WTC11 (cell line): Measurements from ENCODE around the gene DSG3. TPM values are rescaled to one million over a fixed set of nuclear protein-coding genes. Genes with fewer than 3 reads are reported as not detected.
A peak's percentile ranks its signal among the peaks of the same experiment; 100 is the strongest.

Source experiments
- ATAC-seq: fragments of 200-7000 bp; cut with Tn5 transposase; 2 replicates; pipeline ENCODE4 v1.10.0; 2021; ENCODE audit warnings: mild to moderate bottlenecking, moderate library complexity
- Bru-seq: library from RNA; stranded (reverse); fragments of 400-500 nt; gene quantifications from one replicate; lab custom pipeline; 2021; lab: Mats Ljungman, UMichigan
- CTCF ChIA-PET: fragments of 300-600 bp; sonication (Branson Sonifier 250); formaldehyde crosslinking; loops from one replicate; lab custom pipeline; 2021; ENCODE audit warnings: antibody characterized with exemption; lab: Charles Lee
- POLR2A ChIA-PET: fragments of 350-600 bp; sonication (Branson Sonifier 250); formaldehyde crosslinking; loops from one replicate; lab custom pipeline; 2021; ENCODE audit warnings: antibody characterized with exemption; lab: Charles Lee
- DNase-seq: peaks from one replicate; pipeline ENCODE4 v3.0.0; 2021; ENCODE audit warnings: low spot score
- H3K27ac Mint-ChIP-seq: 2 replicates; pipeline ENCODE4 v1.8.0; 2021; ENCODE audit warnings: mixed read lengths
- H3K27me3 Mint-ChIP-seq: 2 replicates; pipeline ENCODE4 v1.8.0; 2021; ENCODE audit warnings: low read depth, mild to moderate bottlenecking, moderate library complexity, mixed read lengths
- H3K36me3 Mint-ChIP-seq: 2 replicates; pipeline ENCODE4 v1.8.0; 2021; ENCODE audit warnings: mixed read lengths
- H3K4me1 Mint-ChIP-seq: 2 replicates; pipeline ENCODE4 v1.8.0; 2022; ENCODE audit warnings: mixed read lengths
- H3K4me3 Mint-ChIP-seq: 2 replicates; pipeline ENCODE4 v1.8.0; 2021; ENCODE audit warnings: mild to moderate bottlenecking, moderate library complexity, mixed read lengths
- H3K9me3 Mint-ChIP-seq: 2 replicates; pipeline ENCODE4 v1.8.0; 2021; ENCODE audit warnings: mixed read lengths
- ATF1 ChIP-seq: sonication (generic); formaldehyde crosslinking; IDR thresholded peaks from 2 replicates; pipeline ENCODE4 v1.8.1; 2023; ENCODE audit warnings: mild to moderate bottlenecking, moderate library complexity, missing genetic modification reagents
- ATF6 ChIP-seq: sonication (generic); formaldehyde crosslinking; IDR thresholded peaks from 2 replicates; pipeline ENCODE4 v1.8.1; 2023; ENCODE audit warnings: mild to moderate bottlenecking, missing genetic modification reagents
- CREM ChIP-seq: sonication (generic); formaldehyde crosslinking; IDR thresholded peaks from 2 replicates; pipeline ENCODE4 v1.8.1; 2022; ENCODE audit warnings: mild to moderate bottlenecking, missing genetic modification reagents, moderate library complexity
- CTCF ChIP-seq: fragments of 200-600 bp; IDR thresholded peaks from 2 replicates; pipeline ENCODE4 v1.8.0; 2022; ENCODE audit warnings: antibody characterized with exemption
- ELF4 ChIP-seq: sonication (generic); formaldehyde crosslinking; IDR thresholded peaks from 2 replicates; pipeline ENCODE4 v1.8.1; 2022; ENCODE audit warnings: low read depth, mild to moderate bottlenecking, moderate library complexity, missing genetic modification reagents
- EMX1 ChIP-seq: fragments of 250-450 bp; sonication (Bioruptor Pico); IDR thresholded peaks from 2 replicates; pipeline ENCODE4 v1.8.0; 2021; ENCODE audit warnings: mild to moderate bottlenecking
- ETV6 ChIP-seq: sonication (generic); formaldehyde crosslinking; IDR thresholded peaks from 2 replicates; pipeline ENCODE4 v1.8.1; 2022; ENCODE audit warnings: mild to moderate bottlenecking, missing genetic modification reagents
- GABPB1 ChIP-seq: sonication (generic); formaldehyde crosslinking; IDR thresholded peaks from 2 replicates; pipeline ENCODE4 v1.8.1; 2023; ENCODE audit warnings: mild to moderate bottlenecking, missing genetic modification reagents
- JUN ChIP-seq: sonication (generic); formaldehyde crosslinking; IDR thresholded peaks from 2 replicates; pipeline ENCODE4 v1.8.0; 2023; ENCODE audit warnings: mild to moderate bottlenecking, missing genetic modification reagents
- KAT7 ChIP-seq: sonication (generic); formaldehyde crosslinking; IDR thresholded peaks from 2 replicates; pipeline ENCODE4 v1.8.1; 2023; ENCODE audit warnings: missing genetic modification reagents, mild to moderate bottlenecking, borderline replicate concordance
- MAX ChIP-seq: sonication (generic); formaldehyde crosslinking; IDR thresholded peaks from 2 replicates; pipeline ENCODE4 v1.8.0; 2022; ENCODE audit warnings: mild to moderate bottlenecking, missing genetic modification reagents
- SMAD4 ChIP-seq: sonication (generic); formaldehyde crosslinking; IDR thresholded peaks from 2 replicates; pipeline ENCODE4 v1.8.0; 2022; ENCODE audit warnings: mild to moderate bottlenecking, missing genetic modification reagents
- SP1 ChIP-seq: sonication (generic); formaldehyde crosslinking; conservative IDR thresholded peaks from 2 replicates; pipeline ENCODE4 v1.8.1; 2022; ENCODE audit warnings: missing genetic modification reagents
- TP53 ChIP-seq: sonication (generic); formaldehyde crosslinking; IDR thresholded peaks from 2 replicates; pipeline ENCODE4 v1.8.1; 2023; ENCODE audit warnings: mild to moderate bottlenecking, missing genetic modification reagents
- ZBTB43 ChIP-seq: sonication (generic); formaldehyde crosslinking; IDR thresholded peaks from 2 replicates; pipeline ENCODE4 v1.8.1; 2023; ENCODE audit warnings: mild to moderate bottlenecking, missing genetic modification reagents
- ZNF138 ChIP-seq: sonication (generic); formaldehyde crosslinking; conservative IDR thresholded peaks from 2 replicates; pipeline ENCODE4 v1.8.1; 2022; ENCODE audit warnings: mild to moderate bottlenecking, moderate library complexity, missing genetic modification reagents
- ZNF281 ChIP-seq: sonication (generic); formaldehyde crosslinking; IDR thresholded peaks from 2 replicates; pipeline ENCODE4 v1.8.0; 2023; ENCODE audit warnings: mild to moderate bottlenecking, missing genetic modification reagents
- ZNF317 ChIP-seq: sonication (generic); formaldehyde crosslinking; IDR thresholded peaks from 2 replicates; pipeline ENCODE4 v1.8.1; 2023; ENCODE audit warnings: low read depth, mild to moderate bottlenecking, moderate library complexity, missing genetic modification reagents, borderline replicate concordance
- ZNF416 ChIP-seq: fragments of 250-450 bp; sonication (Bioruptor Pico); IDR thresholded peaks from 2 replicates; pipeline ENCODE4 v1.9.0; 2021; ENCODE audit warnings: mild to moderate bottlenecking, inconsistent platforms
- ZSCAN18 ChIP-seq: fragments of 250-450 bp; sonication (Bioruptor Pico); IDR thresholded peaks from 2 replicates; pipeline ENCODE4 v2.1.2; 2022; ENCODE audit warnings: mild to moderate bottlenecking, moderate library complexity
- long read RNA-seq, 3 experiments: library from RNA in 1 of 3; library from capped mRNA in 1 of 3; library from polyadenylated mRNA in 1 of 3; unstranded in 2 of 3; stranded (forward) in 1 of 3; transcript quantifications; one replicate each; pipeline ENCODE4 v2.0.0, GENCODE V29; 2021
- total RNA-seq: library from RNA; stranded (reverse); gene quantifications from 3 replicates; pipeline ENCODE4 v1.2.3, GENCODE V29; 2021

DSG3 gene
- total RNA-seq (0.04 TPM in 1 of 3 replicates, not detected in the others), Bru-seq, nascent RNA (percentile 1 among the genes with signal in this experiment)
- long read RNA-seq, experiment 1 = 0 reads
- long read RNA-seq, experiment 2 = 0 reads
- long read RNA-seq, experiment 3 = 0 reads

GRCh38 chr18:31447530-31448191 lies at the start of gene DSG3:
Gene DSG3, plus strand, starts transcription at chr18:31447741. Its CDS starts 137 bp downstream, at chr18:31447878.
- ATAC-seq = peak; percentile 68
- CTCF ChIA-PET = interaction anchor here (0.7 kb wide), 1 partner anchor 481 kb away, joined by 4 read pairs; no protein-coding TSS in a partner anchor
- POLR2A ChIA-PET = no interaction called here
- Mint-ChIP-seq H3K4me3 (no peak within 1 kb of the TSS), H3K4me1 (peaks cover 7% of the 10 kb centered on the region; the same call in 1 of the 2 replicates), H3K36me3 (no peaks in the 10 kb centered on the region), H3K27me3 (no peaks in the 10 kb centered on the region), H3K9me3 (no peaks in the 10 kb centered on the region), H3K27ac (no peak within 1 kb of the TSS)
- no peak for TF ChIP-seq ETV6 (CRISPR knock-in tag)
- TF ChIP-seq SMAD4 = no peak
- no peak for TF ChIP-seq TP53
- TF ChIP-seq ELF4 (CRISPR knock-in tag) = no peak
- no peak for TF ChIP-seq CREM (CRISPR knock-in tag)
- no peak for TF ChIP-seq JUN (CRISPR knock-in tag)
- TF ChIP-seq ZSCAN18 (CRISPR knock-in tag) = no peak
- no peak for TF ChIP-seq ZNF317 (CRISPR knock-in tag)
- no peak for TF ChIP-seq ATF6 (CRISPR knock-in tag)
- no peak for TF ChIP-seq CTCF
- no peak for TF ChIP-seq EMX1 (CRISPR knock-in tag)
- no peak for TF ChIP-seq SP1 (CRISPR knock-in tag)
- TF ChIP-seq ZNF416 = no peak
- TF ChIP-seq MAX (CRISPR knock-in tag) = no peak
- no peak for TF ChIP-seq ATF1 (CRISPR knock-in tag)
- no peak for TF ChIP-seq ZNF138 (CRISPR knock-in tag)
- no peak for TF ChIP-seq ZNF281 (CRISPR knock-in tag)
- TF ChIP-seq ZBTB43 (CRISPR knock-in tag) = no peak
- TF ChIP-seq KAT7 (CRISPR knock-in tag) = no peak
- TF ChIP-seq GABPB1 (CRISPR knock-in tag) = no peak
- no peak for DNase-seq
